K562 (cell line): ENCODE data around the gene IKBKG. TPM values are rescaled to one million over a fixed set of nuclear protein-coding genes. Genes with fewer than 3 reads are reported as not detected.

Experiments
- CREM ChIP-seq: IDR thresholded peaks from 2 replicates; pipeline ENCODE4 v1.6.1; 2014; ENCODE audit warnings: antibody characterized with exemption, low read depth
- EP300 ChIP-seq: IDR thresholded peaks from 2 replicates; pipeline ENCODE4 v1.6.1; 2012; ENCODE audit warnings: low read length, improper control_type of control experiment
- EP400 ChIP-seq: fragments of 450-650 bp; IDR thresholded peaks from 2 replicates; pipeline ENCODE4 v1.6.1; 2017; ENCODE audit warnings: antibody characterized with exemption, mild to moderate bottlenecking, moderate library complexity
- ETV5 ChIP-seq: sonication (generic); formaldehyde crosslinking; IDR thresholded peaks from 2 replicates; pipeline ENCODE4 v1.4.0; 2020; ENCODE audit warnings: low read depth, mild to moderate bottlenecking, missing genetic modification reagents
- JUNB ChIP-seq: fragments of 450-650 bp; formaldehyde crosslinking; conservative IDR thresholded peaks from 2 replicates; pipeline ENCODE4 v1.4.0; 2020; ENCODE audit warnings: mild to moderate bottlenecking
- MAFK ChIP-seq: IDR thresholded peaks from 2 replicates; pipeline ENCODE4 v1.6.1; 2011; ENCODE audit warnings: low read length, improper control_type of control experiment
- SMC3 ChIP-seq: conservative IDR thresholded peaks from 2 replicates; pipeline ENCODE4 v1.6.1; 2011; ENCODE audit warnings: low read depth, low read length, improper control_type of control experiment; ENCODE audit not compliant: insufficient read depth
- SRF ChIP-seq, 2 experiments: fragments of 250-450, 450-650 bp in 1 of 2; sonication (Bioruptor Pico) in 1 of 2; sonication (generic) in 1 of 2; formaldehyde crosslinking; IDR thresholded peaks; 2 replicates each; pipeline versions ENCODE4 v1.5.0 to v1.5.1; 2020 to 2022; ENCODE audit warnings: mild to moderate bottlenecking in 1 of 2, missing genetic modification reagents in 1 of 2
- TBL1XR1 ChIP-seq, 2 experiments: IDR thresholded peaks; 2 replicates each; pipeline ENCODE4 v1.6.1; 2012; ENCODE audit warnings: improper control_type of control experiment in 2 of 2, low read length in 2 of 2, mild to moderate bottlenecking in 1 of 2
- ZNF253 ChIP-seq: fragments of 250-450 bp; sonication (Bioruptor Pico); conservative IDR thresholded peaks from 2 replicates; pipeline ENCODE4 v1.6.1; 2021; ENCODE audit warnings: mild to moderate bottlenecking
- polyA plus RNA-seq, 8 experiments: library from polyadenylated mRNA; depleted of rRNA in 4 of 8; stranded (reverse) in 5 of 8; unstranded in 3 of 8; fragments of >200 nt; fragmentation: Nextera tagmentation in 2 of 8; fragmentation: Illumina TruSeq in 1 of 8; extraction: Ambion mirVana in 2 of 8; extraction: Trizol in 1 of 8; gene quantifications; 2 replicates each; pipeline versions ENCODE4 v1.2.1 to v1.2.3, GENCODE V29; 2011 to 2014; ENCODE audit warnings: inconsistent platforms in 1 of 8, missing spikeins in 1 of 8
- total RNA-seq, 7 experiments: library from RNA; depleted of rRNA in 6 of 7; stranded (reverse); fragments of >200 nt in 6 of 7; fragmentation: Illumina TruSeq in 2 of 7; extraction: Trizol in 2 of 7; gene quantifications; 2 replicates each; pipeline versions ENCODE4 v1.2.1 to v1.2.3, GENCODE V29; 2011 to 2021; ENCODE audit warnings: low replicate concordance in 1 of 7
- TF ChIP-seq, protein P1 (sequence below), 2 experiments: IDR thresholded peaks; 2 replicates each; pipeline ENCODE4 v1.6.1; 2012; ENCODE audit warnings: improper control_type of control experiment in 2 of 2, low read depth in 2 of 2, low read length in 2 of 2, borderline replicate concordance in 1 of 2
- TF ChIP-seq, protein P2 (sequence below): fragments of 450-650 bp; IDR thresholded peaks from 2 replicates; pipeline ENCODE4 v1.6.1; 2016; ENCODE audit warnings: borderline replicate concordance
- TF ChIP-seq, protein P3 (sequence below): fragments of 200-800 bp; sonication (Bioruptor generic); IDR thresholded peaks from 2 replicates; pipeline ENCODE4 v1.6.1; 2017; ENCODE audit warnings: missing genetic modification characterization, missing compliant biosample characterization
- TF ChIP-seq, protein P4 (sequence below): sonication (generic); formaldehyde crosslinking; IDR thresholded peaks from 2 replicates; pipeline ENCODE4 v1.8.1; 2023; ENCODE audit warnings: mild to moderate bottlenecking, missing genetic modification reagents
- TF ChIP-seq, protein P5 (sequence below): sonication (generic); formaldehyde crosslinking; IDR thresholded peaks from 2 replicates; pipeline ENCODE4 v1.8.1; 2022; ENCODE audit warnings: missing genetic modification reagents
- TF ChIP-seq, protein P6 (sequence below), 2 experiments: fragments of 450-650 bp in 1 of 2; sonication (generic) in 1 of 2; formaldehyde crosslinking in 1 of 2; IDR thresholded peaks in 1 of 2; conservative IDR thresholded peaks in 1 of 2; 2 replicates each; pipeline versions ENCODE4 v1.6.1 to v1.8.1; 2016 to 2023; ENCODE audit warnings: mild to moderate bottlenecking in 2 of 2, moderate library complexity in 2 of 2, inconsistent platforms in 1 of 2, missing genetic modification reagents in 1 of 2

The IKBKG gene
- total and polyA plus RNA-seq, 9 of the 15 experiments (the other 6 are each of a cell fraction or from before 2014, with no cell fraction given), result 0.68 to 60.0 (median 21.9) TPM

DNA sequence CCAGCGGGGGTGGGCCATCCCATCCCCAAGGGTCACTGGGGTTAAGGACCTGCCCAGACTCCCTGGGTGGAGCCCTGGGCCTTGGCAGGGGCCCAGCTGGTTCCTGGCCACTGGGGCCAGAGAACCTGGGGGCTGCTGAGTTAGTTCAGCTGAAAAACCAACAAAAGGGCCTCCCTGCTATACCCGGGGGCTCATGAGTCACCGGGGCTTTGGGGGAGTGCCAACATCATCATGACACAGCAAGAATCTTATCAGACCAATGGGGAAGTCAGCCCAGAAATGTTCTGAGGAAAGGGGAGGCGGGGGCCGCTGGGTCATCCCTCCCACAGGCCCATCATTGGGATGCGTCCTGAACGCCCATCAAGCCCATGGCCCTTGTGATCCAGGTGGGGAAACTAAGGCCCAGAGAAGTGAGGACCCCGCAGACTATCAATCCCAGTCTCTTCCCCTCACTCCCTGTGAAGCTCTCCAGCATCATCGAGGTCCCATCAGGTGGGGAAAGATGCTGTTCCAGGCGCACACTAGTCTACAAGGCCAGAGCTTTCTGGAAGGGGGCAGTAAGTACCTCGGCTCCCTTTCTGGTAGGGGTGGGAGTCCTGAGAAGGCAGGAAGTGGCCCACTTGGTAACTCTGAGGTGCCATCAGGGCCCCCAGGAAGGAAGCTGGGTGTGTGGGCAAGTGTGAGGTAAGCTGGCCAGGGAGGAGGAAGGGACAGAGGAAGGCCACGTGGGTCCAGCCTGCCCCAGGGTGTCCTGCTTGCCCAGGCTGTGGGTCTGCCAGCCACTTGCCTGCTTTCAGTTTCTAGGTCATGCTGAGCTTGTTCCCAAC, 5.3 kb upstream of the IKBKG start (continued):
- TF ChIP-seq, protein P1, sequence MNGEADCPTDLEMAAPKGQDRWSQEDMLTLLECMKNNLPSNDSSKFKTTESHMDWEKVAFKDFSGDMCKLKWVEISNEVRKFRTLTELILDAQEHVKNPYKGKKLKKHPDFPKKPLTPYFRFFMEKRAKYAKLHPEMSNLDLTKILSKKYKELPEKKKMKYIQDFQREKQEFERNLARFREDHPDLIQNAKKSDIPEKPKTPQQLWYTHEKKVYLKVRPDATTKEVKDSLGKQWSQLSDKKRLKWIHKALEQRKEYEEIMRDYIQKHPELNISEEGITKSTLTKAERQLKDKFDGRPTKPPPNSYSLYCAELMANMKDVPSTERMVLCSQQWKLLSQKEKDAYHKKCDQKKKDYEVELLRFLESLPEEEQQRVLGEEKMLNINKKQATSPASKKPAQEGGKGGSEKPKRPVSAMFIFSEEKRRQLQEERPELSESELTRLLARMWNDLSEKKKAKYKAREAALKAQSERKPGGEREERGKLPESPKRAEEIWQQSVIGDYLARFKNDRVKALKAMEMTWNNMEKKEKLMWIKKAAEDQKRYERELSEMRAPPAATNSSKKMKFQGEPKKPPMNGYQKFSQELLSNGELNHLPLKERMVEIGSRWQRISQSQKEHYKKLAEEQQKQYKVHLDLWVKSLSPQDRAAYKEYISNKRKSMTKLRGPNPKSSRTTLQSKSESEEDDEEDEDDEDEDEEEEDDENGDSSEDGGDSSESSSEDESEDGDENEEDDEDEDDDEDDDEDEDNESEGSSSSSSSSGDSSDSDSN (IDR thresholded peaks at IDR 0.05; ENCODE audit: borderline replicate concordance in 1 of 2, low read depth in 2 of 2, low read length in 2 of 2), result no peak
- TF ChIP-seq, protein P2, sequence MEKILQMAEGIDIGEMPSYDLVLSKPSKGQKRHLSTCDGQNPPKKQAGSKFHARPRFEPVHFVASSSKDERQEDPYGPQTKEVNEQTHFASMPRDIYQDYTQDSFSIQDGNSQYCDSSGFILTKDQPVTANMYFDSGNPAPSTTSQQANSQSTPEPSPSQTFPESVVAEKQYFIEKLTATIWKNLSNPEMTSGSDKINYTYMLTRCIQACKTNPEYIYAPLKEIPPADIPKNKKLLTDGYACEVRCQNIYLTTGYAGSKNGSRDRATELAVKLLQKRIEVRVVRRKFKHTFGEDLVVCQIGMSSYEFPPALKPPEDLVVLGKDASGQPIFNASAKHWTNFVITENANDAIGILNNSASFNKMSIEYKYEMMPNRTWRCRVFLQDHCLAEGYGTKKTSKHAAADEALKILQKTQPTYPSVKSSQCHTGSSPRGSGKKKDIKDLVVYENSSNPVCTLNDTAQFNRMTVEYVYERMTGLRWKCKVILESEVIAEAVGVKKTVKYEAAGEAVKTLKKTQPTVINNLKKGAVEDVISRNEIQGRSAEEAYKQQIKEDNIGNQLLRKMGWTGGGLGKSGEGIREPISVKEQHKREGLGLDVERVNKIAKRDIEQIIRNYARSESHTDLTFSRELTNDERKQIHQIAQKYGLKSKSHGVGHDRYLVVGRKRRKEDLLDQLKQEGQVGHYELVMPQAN, result 0 out of 2 replicates have a peak, but pooled peaks have one; percentile 20
- peak; percentile 89 for TF ChIP-seq EP300
- peak in 1 of 2 experiments; percentile 67; a peak in 1 of 4 replicates for TF ChIP-seq SRF (CRISPR knock-in tag; IDR thresholded peaks at IDR 0.05)
- TF ChIP-seq ZNF253, result no peak
- TF ChIP-seq EP400, result no peak
- peak; percentile 80 for TF ChIP-seq CREM
- TF ChIP-seq, protein P3, sequence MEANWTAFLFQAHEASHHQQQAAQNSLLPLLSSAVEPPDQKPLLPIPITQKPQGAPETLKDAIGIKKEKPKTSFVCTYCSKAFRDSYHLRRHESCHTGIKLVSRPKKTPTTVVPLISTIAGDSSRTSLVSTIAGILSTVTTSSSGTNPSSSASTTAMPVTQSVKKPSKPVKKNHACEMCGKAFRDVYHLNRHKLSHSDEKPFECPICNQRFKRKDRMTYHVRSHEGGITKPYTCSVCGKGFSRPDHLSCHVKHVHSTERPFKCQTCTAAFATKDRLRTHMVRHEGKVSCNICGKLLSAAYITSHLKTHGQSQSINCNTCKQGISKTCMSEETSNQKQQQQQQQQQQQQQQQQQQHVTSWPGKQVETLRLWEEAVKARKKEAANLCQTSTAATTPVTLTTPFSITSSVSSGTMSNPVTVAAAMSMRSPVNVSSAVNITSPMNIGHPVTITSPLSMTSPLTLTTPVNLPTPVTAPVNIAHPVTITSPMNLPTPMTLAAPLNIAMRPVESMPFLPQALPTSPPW (CRISPR knock-in tag), result peak; percentile 96
- TF ChIP-seq, protein P4, sequence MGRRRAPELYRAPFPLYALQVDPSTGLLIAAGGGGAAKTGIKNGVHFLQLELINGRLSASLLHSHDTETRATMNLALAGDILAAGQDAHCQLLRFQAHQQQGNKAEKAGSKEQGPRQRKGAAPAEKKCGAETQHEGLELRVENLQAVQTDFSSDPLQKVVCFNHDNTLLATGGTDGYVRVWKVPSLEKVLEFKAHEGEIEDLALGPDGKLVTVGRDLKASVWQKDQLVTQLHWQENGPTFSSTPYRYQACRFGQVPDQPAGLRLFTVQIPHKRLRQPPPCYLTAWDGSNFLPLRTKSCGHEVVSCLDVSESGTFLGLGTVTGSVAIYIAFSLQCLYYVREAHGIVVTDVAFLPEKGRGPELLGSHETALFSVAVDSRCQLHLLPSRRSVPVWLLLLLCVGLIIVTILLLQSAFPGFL, result no peak
- TF ChIP-seq SMC3, result no peak
- TF ChIP-seq JUNB (CRISPR knock-in tag), result peak; percentile 39; the same call in 1 of the 2 replicates
- TF ChIP-seq ETV5, result no peak
- TF ChIP-seq TBL1XR1 (IDR thresholded peaks at IDR 0.05; ENCODE audit: low read length in 2 of 2), result peak in 1 of 2 experiments; percentile 66; a peak in 2 of 4 replicates
- TF ChIP-seq, protein P5, sequence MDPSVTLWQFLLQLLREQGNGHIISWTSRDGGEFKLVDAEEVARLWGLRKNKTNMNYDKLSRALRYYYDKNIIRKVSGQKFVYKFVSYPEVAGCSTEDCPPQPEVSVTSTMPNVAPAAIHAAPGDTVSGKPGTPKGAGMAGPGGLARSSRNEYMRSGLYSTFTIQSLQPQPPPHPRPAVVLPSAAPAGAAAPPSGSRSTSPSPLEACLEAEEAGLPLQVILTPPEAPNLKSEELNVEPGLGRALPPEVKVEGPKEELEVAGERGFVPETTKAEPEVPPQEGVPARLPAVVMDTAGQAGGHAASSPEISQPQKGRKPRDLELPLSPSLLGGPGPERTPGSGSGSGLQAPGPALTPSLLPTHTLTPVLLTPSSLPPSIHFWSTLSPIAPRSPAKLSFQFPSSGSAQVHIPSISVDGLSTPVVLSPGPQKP (CRISPR knock-in tag), result no peak
- peak; percentile 92 for TF ChIP-seq MAFK
- TF ChIP-seq, protein P6, sequence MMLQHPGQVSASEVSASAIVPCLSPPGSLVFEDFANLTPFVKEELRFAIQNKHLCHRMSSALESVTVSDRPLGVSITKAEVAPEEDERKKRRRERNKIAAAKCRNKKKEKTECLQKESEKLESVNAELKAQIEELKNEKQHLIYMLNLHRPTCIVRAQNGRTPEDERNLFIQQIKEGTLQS (IDR thresholded peaks at IDR 0.05), result peak; percentile 96
- TF ChIP-seq, protein P6 (CRISPR knock-in tag; conservative IDR thresholded peaks at IDR 0.05), result peak; percentile 82; the same call in 1 of the 2 replicates
